Measurements from ENCODE around the gene PDLIM5. TPM values are rescaled to one million over a fixed set of nuclear protein-coding genes. Genes with fewer than 3 reads are reported as not detected.

Gene PDLIM5
- total RNA-seq, 1 experiment from 2014 or later: 58.0 TPM

GRCh38 chr4:94610145-94610544, 158.4 kb downstream of the PDLIM5 start:
- H4K5ac ChIP-seq (ENCODE audit: insufficient read length, low read depth, low read length): no peak overlapping the region
- no peak overlapping the region for H3K27ac ChIP-seq (ENCODE audit: insufficient read length, low read depth, low read length)
- H4K91ac ChIP-seq (ENCODE audit: insufficient read length, low read depth, low read length): no peak overlapping the region
- WGBS (ENCODE audit: extremely low coverage, insufficient read length, low lambda C conversion rate): no CpG with 5 or more reads among the region's 6 CpGs
- H3K23ac ChIP-seq (ENCODE audit: insufficient read length, low read depth, low read length): no peak overlapping the region
- H3K27me3 Mint-ChIP-seq (ENCODE audit: low read depth): no peaks in the 10 kb centered on the region
- no peaks in the 10 kb centered on the region for H4K20me1 ChIP-seq (ENCODE audit: control insufficient read depth, insufficient read depth, insufficient read length)
- no peak overlapping the region for H3K9ac ChIP-seq (ENCODE audit: extremely low read depth, insufficient read length, low read length)
- no peaks in the 10 kb centered on the region for H3K27me3 ChIP-seq (ENCODE audit: insufficient read depth, low read length)
- H2BK120ac ChIP-seq (ENCODE audit: low read depth, low read length, poor library complexity, severe bottlenecking): no peak overlapping the region
- no peaks in the 10 kb centered on the region for H3K23me2 ChIP-seq (ENCODE audit: insufficient read length, low read depth, low read length, poor library complexity, severe bottlenecking)
- H2BK5ac ChIP-seq (ENCODE audit: insufficient read length, low read length): no peak overlapping the region
- no peak overlapping the region for H3T11ph ChIP-seq (ENCODE audit: low read length)
- no peak overlapping the region for H3K4ac ChIP-seq (ENCODE audit: low read depth, low read length)
- no peak overlapping the region for H4K8ac ChIP-seq (replicated peaks; ENCODE audit: insufficient read length, low read depth, low read length)
- no peak overlapping the region for H3K4me3 Mint-ChIP-seq
- H2AK5ac ChIP-seq (ENCODE audit: insufficient read length, low read length): no peak overlapping the region
- H2BK20ac ChIP-seq (ENCODE audit: low read depth, low read length, poor library complexity, severe bottlenecking): no peak overlapping the region
- H3K14ac ChIP-seq (ENCODE audit: insufficient read depth, low read length): no peak overlapping the region
- no peak overlapping the region for H2BK12ac ChIP-seq (ENCODE audit: insufficient read length, low read depth, low read length)
- H3K9me3 Mint-ChIP-seq: no peaks in the 10 kb centered on the region
- peak overlapping the region in 1 of 3 experiments; percentile 73; a peak in 1 of 7 replicates for H3K27ac Mint-ChIP-seq
- H3K4me2 ChIP-seq (ENCODE audit: insufficient read depth, insufficient read length, low read length): no peak overlapping the region
- H2AFZ ChIP-seq (ENCODE audit: low read length): no peak overlapping the region
- no peaks in the 10 kb centered on the region for H3K4me1 Mint-ChIP-seq
- H3K79me2 ChIP-seq (ENCODE audit: insufficient read depth, low read length): no peaks in the 10 kb centered on the region
- H2BK15ac ChIP-seq (ENCODE audit: low read depth, low read length): no peak overlapping the region
- no peak overlapping the region for H3K18ac ChIP-seq (ENCODE audit: insufficient read length, low read depth, low read length)
- DNase-seq: no peak
- H3K36me3 Mint-ChIP-seq (ENCODE audit: insufficient read depth in 1 of 3, low read depth in 3 of 3): no peaks in the 10 kb centered on the region
- no peak for TF ChIP-seq CTCF (conservative IDR thresholded peaks at IDR 0.05)
- no peak overlapping the region for H3K56ac ChIP-seq (ENCODE audit: insufficient read length, low read depth, low read length)
- no peaks in the 10 kb centered on the region for H3K9me3 ChIP-seq (ENCODE audit: control insufficient read depth, low read depth, low read length)
- H3K79me1 ChIP-seq (ENCODE audit: insufficient read depth, low read depth, low read length, poor library complexity, severe bottlenecking): no peaks in the 10 kb centered on the region
- no peaks in the 10 kb centered on the region for H3K4me1 ChIP-seq (ENCODE audit: insufficient read depth, low read length)

Data from H9 (cell line).